Urothelium cell line (cell line): ENCODE results near the gene COLEC11.
"Not testable (repeated sequence)": the region's sequence is repeated elsewhere in the genome, so short reads cannot be mapped to it uniquely, and the experiment has no call there.

Source experiments
- DNase-seq: peaks from one replicate; pipeline ENCODE4 v3.0.0; 2011; ENCODE audit warnings: low spot score, mixed read lengths
- FAIRE-seq: peaks from 2 replicates; lab custom pipeline; 2011; peaks lifted over from hg19 to GRCh38; lab: Jason Lieb, UNC

COLEC11 gene

DNA sequence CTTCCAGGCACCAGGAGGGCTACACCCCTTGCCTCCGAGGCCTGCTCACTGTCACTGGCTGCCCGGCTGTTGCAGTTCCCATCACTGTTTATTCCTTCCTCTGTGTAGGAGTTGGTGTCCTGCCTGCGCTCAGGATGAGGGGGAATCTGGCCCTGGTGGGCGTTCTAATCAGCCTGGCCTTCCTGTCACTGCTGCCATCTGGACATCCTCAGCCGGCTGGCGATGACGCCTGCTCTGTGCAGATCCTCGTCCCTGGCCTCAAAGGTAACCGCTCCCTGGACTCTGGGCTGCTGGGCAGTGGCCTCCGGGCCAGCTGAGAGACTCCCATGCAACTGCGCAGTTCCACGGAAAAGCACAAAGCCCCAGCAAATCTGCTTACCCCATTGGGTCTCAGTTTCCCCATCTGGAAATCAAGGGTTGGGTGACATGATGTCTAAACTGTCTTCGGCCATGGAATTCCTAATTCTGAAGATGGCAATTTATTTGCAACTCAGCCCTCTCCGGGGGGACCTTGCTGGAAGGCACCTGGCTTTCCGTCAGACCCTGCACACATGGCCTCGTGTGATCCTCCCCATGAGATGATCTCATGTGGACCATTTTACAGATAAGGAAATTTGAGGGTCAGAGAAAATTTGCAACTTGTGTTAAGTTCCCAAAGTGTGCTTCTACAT is 9.4 kb downstream of the COLEC11 start:
- DNase-seq (no peak), FAIRE-seq (no peak)

DNA sequence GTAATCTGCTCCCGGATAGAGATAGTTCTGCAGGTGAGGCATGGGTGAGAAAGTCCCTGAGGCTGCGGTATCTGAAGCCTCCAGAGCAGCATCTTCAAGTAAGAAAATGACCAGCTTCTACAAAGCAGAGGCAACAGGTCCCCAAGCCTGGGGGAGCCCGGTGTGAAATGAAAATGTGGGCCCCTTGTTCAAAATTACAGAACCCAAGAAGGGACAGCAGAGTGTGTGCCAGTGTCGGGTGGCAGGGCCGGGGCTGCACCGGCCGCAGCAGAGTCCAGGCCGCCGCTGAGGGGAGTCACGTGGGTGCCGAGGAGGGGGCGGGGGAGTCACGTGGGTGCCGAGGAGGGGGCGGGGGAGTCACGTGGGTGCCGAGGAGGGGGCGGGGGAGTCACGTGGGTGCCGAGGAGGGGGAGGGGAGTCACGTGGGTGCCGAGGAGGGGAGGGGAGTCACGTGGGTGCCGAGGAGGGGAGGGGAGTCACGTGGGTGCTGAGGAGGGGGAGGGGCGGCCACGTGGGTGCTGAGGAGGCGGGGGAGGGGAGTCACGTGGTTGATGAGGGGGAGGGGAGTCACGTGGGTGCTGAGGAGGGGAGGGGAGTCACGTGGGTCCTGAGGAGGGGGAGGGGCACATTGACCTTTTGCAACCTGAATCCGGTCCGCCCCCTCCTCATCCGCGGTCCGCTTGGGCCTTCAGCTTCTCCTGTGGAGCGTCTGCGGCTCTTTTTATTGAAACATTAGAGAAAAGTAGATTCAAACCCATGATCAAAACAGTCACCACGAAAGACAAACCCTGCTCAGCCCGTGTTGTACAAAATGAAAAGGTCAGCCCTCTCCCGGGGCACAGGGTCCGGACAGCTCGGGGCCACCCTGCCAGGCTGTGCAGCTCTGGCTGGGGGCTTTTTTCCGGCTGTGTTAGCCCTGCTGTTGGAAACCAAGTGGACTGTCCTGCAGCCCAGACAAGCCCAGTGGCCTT is 10.4 kb downstream of the COLEC11 start:
- peak; percentile 27 for FAIRE-seq

DNA sequence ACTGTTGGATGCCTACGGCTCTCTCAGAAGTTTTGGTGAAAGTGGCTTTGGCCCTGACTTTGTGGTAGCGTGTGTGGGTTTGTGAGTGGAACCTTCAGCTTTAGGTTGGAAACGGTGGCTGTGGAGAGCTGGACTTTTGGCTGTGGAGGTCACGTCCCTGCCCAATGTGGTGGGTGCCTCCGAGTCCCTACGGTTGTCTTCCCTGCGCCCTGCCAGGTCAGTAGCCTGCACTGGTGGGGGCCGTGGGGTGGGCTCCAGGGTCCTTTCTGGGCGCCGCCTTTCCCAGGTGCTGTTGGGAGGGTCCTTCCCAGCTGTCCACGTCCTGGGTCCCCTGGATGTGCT is 11.1 kb downstream of the COLEC11 start:
- DNase-seq (no peak), FAIRE-seq (no peak)

More for the DNA sequence above, 10.4 kb downstream of the COLEC11 start:
- DNase-seq: peak; percentile 47

DNA sequence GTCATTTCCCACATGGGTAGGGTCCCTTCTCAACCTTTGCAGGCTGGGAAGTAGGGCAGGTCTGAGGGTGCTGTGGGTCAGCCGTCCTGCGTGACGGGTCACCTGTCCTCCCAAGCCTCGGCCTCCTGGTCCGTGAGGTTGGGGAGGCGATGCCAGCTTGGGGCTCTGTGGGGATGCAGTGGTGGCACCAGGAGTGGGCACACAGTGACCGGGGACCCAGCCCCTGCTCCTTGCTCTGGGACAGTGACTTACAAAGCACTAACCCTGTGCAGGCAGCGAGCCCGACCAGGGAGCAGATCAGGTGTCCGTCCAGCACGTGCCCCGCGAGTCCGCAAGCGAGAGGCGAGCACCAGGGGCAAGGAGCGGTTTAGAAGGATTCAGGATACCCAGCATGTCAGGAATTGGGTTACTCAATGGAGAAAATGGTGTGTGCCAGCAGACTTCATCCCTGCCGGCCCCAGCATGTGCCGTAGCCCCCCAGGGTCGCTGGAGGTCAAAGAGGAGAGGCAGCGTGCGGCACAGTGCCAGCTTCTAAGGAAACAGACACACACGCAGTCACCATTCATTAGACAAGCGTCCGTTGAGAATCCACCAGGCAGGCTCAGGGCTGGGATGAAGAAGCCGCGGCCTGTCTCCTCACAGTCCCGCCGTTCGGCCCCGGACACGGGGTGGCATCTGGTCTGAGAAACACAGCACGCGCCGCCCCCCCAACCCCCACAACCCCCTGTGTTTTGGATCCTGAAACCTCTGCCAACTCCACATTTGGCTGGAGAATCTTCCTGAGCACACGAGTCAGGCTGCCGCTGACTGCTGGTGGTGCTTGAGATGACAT is 11.7 kb downstream of the COLEC11 start:
- DNase-seq: no peak
- FAIRE-seq: no peak

DNA sequence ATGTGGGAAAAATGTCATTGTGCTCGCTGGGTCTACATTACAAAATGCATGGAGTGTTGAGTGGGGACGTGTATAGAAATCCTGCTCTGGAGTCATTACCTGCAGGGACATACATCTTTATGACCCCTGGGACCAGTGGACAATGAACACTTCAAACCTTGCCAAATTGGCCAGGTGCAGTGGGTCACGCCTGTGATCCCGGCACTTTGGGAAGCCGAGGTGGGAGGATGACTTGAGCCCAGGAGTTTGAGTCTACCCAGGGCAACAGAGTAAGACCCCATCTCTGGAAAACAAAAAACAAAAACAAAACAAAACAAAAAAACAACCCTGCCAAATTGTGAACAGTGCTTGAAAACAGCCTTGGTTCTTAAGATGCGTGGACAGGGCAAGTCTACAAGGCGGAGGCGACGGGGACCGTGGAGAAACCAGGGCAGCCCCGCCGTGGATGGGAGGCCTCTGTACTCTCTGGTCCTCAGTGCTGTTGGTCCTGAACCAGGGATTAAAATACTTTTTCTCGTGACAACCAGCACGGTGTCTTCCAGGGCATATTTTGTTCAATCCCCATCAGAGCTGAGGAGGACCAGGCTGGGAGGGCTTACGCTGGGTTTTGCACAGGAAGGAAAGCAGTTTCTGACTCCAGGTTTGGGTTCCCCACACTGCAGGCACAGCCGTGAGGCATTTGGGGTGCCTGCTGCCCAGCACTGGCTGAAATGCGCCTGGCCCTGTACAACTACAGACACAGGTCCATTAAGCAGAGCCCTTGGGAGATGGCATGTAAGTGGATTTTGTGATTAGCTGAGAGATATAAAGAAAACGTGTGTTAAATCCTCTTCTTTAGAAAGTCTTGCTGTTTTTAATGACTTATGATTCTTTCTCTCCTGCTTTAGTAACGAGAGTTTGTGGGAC is 13.7 kb downstream of the COLEC11 start:
- FAIRE-seq (no peak), DNase-seq (no peak)

DNA sequence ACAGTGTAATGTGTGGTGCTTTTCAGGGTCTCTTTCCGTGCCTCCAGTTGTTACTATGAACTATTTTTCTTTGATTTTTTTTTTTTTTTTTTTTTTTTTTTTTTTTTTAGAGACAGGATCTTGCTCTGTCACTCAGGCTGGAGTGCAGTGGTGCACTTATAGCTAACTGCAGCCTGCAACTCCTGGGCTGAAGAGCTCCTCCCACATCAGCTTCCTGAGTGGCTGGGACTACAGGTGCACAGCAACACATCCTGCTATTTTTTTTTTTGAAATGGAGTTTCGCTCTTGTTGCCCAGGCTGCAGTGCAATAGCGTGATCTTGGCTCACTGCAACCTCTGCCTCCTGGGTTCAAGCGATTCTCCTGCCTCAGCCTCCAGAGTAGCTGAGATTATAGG is 14.4 kb downstream of the COLEC11 start:
- not testable (repeated sequence) for FAIRE-seq, DNase-seq

DNA sequence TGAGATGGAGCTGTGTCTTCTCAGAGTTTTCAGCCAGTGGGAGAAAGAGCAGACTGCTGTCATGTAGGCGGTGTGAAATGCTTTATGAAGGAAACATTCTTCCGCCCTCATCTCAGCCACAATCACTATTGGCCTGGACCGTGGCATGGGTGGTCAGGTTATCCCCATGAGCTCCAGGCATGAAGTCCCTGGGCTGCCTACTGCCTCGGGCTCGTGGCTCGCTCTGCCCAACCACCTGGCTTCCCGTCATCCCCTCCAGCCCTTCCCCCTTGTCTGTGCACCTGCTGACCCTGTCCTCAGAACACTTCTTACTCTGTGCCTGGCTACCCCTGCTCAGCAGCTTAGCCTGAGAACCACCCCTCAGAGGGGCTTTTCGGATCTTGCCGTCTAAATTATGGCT is 15.5 kb downstream of the COLEC11 start:
- FAIRE-seq: no peak
- no peak for DNase-seq

DNA sequence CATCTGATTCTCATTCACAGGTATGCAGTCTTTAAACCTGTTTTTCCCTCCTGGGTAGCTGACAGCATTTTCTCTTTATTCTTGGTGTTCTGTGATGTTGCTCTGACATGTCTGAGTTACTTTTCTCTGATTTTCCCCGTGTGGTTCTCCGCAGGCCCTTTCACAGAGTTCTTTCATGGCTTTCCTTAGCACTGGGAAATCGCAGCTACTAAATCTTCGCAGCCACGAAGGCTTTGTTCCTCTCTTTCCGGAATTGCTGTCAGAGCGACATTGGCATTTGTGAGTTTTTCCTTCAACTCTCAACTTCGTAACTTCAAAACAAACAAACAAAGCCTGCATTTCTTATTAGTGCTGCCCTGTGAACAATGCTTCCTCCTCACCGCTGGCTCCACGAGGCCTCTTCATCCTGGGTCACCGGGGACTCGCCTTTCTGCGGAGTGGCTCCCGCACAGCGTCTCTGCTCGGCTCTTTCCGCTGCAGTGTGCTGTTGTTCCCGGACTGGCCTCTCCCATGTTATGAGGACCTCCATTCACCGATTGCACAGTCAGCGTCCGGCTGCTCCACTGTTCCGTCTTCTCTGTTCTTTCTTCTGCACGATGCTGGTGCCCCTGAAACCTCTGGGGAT is 16.1 kb downstream of the COLEC11 start:
- DNase-seq (no peak), FAIRE-seq (no peak)

DNA sequence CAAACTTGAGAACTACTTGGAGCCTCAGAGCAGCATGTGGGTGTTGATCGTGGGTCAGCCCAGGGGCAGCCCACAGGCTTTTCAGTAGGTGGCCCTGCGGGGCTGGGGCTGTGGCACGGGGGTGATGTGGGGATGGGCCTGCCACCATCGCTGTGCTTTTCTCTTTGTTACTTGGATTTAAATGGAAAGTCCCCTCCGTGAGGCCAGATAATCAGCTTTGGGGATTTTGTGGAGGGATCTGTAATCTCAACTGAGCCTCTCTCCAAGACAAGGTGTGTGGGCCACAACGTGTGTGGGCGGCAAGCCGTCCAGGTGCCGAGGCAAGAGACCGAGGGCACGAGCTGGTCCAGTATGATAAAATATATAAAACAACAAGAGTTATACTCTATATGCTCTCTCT is 16.7 kb downstream of the COLEC11 start:
- no peak for FAIRE-seq
- DNase-seq: no peak

DNA sequence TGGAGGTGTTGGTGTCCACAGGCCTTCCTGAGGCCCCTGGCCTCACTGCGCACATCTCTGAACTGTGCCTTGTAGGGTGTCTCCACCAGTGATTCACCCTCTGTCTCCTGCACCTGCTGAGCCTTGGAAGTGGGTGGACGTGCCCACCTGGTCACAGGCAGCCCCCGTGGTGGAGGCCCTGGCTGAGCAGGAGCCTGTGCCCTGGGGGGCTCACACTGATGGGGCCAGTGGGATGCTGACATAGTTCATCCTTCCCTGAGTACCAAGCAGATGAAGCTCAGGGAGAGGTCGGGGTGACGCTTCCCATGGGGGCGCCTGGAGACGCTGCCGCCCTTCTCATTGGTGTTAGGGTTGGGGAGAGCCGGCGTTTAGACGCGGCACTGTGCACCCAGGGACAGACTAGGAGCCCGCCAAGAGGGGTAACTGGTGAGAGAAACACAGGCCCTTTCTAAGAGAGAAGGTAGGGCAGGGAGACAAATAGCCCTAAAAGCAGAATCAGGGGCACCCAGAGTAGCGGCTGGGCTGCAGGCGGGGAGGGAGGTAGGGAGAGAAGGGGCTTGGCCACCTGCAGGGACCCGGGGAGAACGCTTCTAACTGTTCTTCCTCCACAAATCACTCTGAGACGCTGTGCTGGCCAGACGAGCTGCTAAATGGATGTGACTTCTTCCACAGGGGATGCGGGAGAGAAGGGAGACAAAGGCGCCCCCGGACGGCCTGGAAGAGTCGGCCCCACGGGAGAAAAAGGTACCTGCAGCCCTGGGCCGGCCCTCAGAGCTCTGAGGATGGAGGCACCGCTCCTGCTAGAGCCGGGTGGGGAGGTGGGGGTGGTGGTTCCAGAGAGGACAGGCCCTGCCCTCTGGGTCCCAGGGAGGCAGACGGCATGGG is 18.0 kb downstream of the COLEC11 start:
- FAIRE-seq (no peak), DNase-seq (peak; percentile 0)

DNA sequence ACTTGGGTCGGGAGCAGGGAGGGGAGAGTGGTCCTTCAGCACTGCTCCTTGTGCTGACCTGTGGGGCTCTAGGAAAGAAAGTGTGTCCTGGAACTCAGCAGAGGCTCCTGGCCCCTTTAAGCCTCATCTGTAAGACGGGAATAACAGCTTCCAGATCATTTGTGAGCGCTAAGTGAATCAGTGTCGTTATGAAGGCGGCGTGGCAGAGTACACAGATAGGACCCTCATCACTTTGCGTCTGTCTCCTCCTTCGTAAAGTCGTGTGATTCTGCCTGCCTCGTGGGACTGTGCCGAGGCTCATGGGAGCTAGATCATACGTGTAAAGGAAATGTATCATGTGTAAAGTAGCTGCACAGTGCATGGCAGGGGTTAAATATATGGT is 18.6 kb downstream of the COLEC11 start:
- DNase-seq (no peak), FAIRE-seq (no peak)

DNA sequence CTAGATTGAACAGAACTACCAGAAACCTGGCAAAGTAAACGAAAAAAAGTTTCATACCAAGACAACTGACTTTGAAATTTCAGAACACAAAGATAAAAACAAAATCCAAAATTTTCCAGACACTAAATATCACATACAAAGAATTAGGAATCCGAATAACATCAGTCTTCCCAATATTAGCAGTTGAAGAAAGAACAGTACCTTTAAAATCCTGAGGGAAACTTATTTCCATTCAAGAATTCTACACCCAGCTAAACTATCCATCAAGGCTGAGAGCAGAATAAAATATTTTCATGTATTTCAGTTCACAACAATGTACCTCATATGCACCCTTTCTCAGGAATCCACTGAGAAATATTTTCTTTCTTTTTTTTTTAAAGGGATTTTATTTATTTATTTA is 19.8 kb downstream of the COLEC11 start:
- DNase-seq, FAIRE-seq: not testable (repeated sequence)

DNA sequence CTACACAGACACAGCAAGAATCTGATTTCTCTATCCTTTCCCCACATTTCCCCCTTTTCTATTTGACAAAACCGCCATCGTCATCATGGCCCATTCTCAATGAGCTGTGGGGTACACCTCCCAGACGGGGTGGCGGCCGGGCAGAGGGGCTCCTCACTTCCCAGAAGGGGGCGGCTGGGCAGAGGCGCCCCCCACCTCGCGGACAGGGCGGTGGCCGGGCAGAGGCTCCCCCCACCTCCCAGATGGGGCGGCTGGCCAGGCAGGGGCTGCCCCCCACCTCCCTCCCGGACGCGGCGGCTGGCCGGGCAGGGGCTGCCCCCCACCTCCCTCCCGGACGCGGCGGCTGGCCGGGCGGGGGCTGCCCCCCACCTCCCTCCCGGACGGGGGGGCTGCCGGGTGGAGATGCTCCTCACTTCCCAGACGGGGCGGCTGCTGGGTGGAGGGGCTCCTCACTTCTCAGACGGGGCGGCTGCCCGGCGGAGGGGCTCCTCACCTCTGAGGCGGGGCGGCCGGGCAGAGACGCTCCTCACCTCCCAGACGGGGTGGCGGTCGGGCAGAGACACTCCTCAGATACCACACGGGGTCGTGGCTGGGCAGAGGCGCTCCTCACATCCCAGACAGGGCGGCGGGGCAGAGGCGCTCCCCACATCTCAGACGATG is 20.8 kb downstream of the COLEC11 start:
- DNase-seq, FAIRE-seq: not testable (repeated sequence)

DNA sequence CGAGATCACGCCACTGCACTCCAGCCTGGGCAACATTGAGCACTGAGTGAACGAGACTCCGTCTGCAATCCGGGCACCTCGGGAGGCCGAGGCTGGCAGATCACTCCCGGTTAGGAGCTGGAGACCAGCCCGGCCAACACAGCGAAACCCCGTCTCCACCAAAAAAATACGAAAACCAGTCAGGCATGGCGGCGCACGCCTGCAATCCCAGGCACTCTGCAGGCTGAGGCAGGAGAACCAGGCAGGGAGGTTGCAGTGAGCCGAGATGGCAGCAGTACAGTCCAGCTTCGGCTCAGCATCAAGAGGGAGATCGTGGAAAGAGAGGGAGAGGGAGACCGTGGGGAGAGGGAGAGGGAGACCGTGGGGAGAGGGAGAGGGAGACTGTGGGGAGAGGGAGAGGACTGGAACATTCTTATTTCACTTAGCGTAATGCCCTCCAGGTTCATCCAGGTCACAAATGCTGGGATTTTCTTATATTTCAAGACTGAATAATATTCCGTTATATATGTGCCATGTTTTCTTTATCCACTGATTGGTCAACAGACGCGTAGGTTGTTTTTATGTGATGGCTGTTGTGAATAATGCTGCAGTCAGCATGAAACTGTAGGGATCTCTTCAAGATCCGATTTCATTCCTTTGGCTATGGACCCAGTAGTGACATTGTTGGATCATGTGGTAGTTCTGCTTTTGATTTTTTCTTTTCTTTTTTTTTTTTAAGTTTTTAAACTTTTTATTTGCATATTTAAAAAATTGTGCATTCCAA is 21.7 kb downstream of the COLEC11 start:
- not testable (repeated sequence) for FAIRE-seq, DNase-seq

DNA sequence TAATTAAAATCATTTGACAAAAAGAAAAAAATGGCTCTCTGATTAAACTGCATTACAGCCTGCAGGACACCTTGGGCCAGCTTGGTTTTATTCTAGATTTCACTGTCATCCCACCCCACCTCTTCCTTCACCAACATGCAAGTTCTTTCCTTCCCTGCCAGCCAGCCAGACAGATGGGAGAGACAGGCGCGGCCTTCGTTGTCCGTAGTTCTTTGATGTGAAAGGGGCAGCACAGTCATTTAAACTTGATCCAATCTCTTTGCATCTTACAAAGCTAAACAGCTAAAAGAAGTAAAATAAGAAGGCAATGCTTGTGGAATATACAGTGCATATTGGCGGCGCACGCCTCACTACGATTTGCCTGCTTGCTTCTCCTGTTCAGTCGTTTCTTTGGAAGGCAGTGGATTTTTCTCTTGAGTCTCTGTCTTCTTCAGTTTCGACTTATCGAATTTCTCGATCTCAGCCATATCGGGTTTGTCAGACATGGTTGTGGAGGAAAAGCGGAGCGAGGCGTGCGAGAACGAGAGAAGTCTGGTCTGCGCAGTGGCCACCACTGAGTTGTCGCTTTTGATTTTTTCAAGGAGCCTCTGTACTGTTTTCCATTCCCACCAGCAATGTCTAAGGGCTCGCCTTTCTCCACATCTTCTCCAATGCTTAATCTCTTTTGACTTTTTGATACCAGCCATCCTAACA is 22.4 kb downstream of the COLEC11 start:
- FAIRE-seq: no peak
- no peak for DNase-seq

DNA sequence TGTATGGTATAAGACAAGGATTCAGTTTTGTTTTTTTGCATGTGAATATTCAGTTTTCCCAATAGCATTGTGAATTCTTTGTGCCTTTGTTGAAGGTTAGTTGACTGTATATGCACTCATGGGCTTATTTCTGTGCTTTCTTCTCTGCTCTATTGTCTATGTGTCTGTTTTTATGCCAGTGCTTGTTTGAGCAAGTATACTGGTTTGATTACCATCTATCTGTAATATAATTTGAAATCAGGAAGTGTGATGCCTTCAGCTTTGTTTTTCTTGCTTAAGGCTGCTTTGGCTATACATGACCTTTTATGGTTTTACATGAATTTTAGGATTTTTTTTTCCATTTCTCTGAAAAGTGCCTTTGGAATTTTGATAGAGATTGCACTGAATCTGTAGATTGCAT is 23.5 kb downstream of the COLEC11 start:
- DNase-seq (no peak), FAIRE-seq (no peak)

DNA sequence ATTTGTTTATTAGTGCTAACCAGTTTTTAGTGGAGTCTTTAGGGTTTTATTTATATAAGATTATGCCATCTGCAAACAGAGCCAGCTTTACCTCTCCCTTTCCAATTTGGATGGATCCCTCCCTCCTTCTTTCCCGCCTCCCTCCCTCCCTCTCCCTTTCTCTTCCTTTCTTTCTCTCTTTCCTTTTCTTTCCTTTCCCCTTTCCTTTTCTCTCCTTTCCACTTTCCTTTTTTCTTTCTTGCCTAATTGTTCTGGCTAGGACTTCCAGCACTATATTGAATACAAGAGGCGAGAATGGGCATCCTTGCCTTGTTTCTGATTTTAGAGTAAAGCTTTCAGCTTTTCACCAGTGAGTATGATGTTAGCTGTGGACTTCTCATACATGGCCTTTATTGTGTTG is 24.1 kb downstream of the COLEC11 start:
- DNase-seq (no peak), FAIRE-seq (no peak)
